ENCODE results near the gene MAP3K2.
A peak's percentile ranks its signal among the peaks of the same experiment; 100 is the strongest.
"Not testable (repeated sequence)": the region's sequence is repeated elsewhere in the genome, so short reads cannot be mapped to it uniquely, and the experiment has no call there.

The MAP3K2 gene

DNA sequence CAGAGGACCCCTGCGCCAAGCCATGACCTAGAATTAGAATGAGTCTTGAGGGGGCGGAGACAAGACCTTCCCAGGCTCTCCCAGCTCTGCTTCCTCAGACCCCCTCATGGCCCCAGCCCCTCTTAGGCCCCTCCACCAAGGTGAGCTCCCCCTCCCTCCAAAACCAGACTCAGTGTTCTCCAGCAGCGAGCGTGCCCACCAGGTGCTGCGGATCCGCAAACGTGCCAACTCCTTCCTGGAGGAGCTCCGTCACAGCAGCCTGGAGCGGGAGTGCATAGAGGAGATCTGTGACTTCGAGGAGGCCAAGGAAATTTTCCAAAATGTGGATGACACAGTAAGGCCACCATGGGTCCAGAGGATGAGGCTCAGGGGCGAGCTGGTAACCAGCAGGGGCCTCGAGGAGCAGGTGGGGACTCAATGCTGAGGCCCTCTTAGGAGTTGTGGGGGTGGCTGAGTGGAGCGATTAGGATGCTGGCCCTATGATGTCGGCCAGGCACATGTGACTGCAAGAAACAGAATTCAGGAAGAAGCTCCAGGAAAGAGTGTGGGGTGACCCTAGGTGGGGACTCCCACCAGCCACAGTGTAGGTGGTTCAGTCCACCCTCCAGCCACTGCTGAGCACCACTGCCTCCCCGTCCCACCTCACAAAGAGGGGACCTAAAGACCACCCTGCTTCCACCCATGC is 33.5 kb upstream of the MAP3K2 start:
- DNase-seq, result no peak

- DNase-seq, result no peak
Observed at GRCh38 chr2:127420039-127420864, 32.5 kb upstream of the MAP3K2 start.

- no peak for DNase-seq
Observed at GRCh38 chr2:127419448-127420038, 31.8 kb upstream of the MAP3K2 start.

DNA sequence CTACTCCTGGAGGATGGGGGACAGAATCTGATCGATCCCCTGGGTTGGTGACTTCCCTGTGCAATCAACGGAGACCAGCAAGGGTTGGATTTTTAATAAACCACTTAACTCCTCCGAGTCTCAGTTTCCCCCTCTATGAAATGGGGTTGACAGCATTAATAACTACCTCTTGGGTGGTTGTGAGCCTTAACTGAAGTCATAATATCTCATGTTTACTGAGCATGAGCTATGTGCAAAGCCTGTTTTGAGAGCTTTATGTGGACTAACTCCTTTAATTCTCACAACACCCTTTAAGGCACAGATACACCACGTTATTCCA is 31.3 kb upstream of the MAP3K2 start:
- no peak for DNase-seq

GRCh38 chr2:127418300-127419111 is 30.7 kb upstream of the MAP3K2 start, which contains the start of gene PROC:
Gene PROC, plus strand, starts transcription at chr2:127418427. Its CDS starts 1,516 bp downstream, at chr2:127419943.
- DNase-seq, result no peak

DNA sequence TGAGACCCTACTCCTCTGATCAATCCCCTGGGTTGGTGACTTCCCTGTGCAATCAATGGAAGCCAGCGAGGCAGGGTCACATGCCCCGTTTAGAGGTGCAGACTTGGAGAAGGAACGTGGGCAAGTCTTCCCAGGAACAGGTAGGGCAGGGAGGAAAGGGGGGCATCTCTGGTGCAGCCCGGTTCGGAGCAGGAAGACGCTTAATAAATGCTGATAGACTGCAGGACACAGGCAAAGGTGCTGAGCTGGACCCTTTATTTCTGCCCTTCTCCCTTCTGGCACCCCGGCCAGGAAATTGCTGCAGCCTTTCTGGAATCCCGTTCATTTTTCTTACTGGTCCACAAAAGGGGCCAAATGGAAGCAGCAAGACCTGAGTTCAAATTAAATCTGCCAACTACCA is 29.6 kb upstream of the MAP3K2 start:
- no peak for DNase-seq

GRCh38 chr2:127416506-127417001 is 28.8 kb upstream of the MAP3K2 start:
- DNase-seq, result no peak

DNA sequence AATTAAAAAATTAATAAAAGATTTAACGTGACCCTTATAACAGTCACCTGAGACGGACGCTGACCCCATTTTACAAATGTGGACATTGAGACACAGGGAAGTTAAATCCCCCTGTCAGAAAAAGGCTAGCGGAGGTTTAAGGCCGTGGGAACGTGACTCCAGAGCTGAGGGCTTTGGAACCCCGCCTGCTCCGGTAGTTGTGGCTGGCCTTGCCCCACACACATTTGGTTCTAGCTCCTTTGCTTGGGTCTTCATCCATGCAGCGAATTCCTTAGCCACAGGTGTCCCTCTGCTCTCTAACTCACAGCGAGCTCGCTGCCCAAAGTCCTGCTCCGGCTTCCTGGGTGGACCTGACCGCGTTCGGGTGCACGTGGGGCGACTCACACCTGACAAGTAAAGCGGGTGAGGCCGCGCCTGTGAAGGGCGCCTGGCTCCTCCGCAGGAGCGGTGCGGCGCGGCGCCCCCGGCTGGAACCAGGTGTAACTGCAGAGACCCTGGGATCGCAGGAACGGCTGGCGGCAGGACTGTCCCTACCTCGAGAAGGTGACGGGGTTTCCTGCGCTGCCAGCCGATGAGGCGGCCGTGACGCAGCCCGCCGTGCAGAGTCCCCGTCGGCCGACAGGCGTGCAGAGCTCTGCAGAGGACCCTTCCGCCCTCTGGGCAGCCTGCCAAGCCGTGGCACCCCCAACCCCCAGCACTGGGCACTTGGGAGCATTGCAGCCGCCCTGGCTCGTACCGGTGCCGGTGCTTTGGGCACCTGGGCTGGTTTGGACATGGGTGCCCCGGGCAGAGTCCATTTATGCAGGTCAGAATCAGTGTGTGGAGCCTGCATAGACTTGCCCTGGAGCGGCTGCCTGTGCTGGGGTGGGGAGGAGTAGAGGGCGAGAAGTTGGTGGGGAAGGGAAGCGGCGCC is 28.1 kb upstream of the MAP3K2 start:
- DNase-seq, result peak; percentile 84

GRCh38 chr2:127414638-127415592 is 27.1 kb upstream of the MAP3K2 start:
- DNase-seq, result no peak

GRCh38 chr2:127413782-127414637 is 26.2 kb upstream of the MAP3K2 start:
- DNase-seq, result no peak

GRCh38 chr2:127413200-127413599 is 25.4 kb upstream of the MAP3K2 start:
- no peak for DNase-seq

DNA sequence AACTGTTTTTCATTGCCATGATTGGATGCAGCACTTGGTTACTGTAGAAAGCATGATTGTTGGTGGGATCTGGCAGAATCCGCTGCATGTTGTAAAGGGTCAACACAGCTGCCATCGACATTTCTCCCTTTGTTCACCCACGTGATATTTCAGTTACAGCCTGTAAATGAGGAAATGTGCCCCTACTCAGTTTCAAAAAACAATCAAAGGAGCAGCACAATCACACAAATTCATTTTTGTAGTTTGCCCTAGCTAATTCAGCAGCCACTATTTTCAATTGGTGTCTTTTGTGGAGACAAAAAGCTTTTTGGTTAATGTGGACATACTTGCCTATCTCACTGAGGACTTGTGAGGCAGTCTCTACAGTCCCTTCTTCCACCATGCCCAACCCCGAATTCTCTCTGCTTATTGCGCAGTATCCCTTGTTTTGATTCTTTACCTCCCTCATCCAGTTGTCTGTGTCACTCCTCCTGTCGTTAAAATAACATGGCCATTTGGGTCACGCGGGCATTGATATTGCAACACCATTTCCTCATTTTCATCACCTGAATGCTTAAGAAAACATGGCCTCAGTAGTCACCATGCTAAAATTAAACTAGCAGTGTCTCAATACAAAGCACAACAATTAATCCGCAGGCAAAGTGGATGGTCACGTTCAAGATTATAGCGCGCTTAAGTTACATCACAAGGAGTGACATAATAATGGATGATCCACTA is 24.0 kb upstream of the MAP3K2 start:
- DNase-seq, result peak; percentile 42

- DNase-seq, result peak; percentile 41
Observed at GRCh38 chr2:127410871-127411652, 23.3 kb upstream of the MAP3K2 start.

DNA sequence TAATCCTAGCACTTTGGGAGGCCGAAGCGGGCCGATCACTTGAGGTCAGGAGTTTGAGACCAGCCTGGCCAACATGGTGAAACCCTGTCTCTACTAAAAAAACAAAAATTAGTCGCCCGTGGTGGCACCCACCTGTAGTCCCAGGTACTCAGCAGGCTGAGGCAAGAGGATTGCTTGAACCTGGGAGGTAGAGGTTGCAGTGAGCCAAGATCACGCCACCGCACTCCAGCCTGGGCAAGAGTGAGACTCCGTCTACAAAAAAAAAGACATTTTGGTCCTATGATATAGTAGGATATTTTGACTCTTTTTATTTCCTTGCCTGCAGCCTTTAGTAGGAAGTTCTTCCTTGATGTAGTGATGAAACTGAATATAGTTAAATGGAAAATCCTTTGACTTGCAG is 21.9 kb upstream of the MAP3K2 start:
- not testable (repeated sequence) for DNase-seq

- DNase-seq, result no peak
Observed at GRCh38 chr2:127408807-127409099, 21.0 kb upstream of the MAP3K2 start.

DNA sequence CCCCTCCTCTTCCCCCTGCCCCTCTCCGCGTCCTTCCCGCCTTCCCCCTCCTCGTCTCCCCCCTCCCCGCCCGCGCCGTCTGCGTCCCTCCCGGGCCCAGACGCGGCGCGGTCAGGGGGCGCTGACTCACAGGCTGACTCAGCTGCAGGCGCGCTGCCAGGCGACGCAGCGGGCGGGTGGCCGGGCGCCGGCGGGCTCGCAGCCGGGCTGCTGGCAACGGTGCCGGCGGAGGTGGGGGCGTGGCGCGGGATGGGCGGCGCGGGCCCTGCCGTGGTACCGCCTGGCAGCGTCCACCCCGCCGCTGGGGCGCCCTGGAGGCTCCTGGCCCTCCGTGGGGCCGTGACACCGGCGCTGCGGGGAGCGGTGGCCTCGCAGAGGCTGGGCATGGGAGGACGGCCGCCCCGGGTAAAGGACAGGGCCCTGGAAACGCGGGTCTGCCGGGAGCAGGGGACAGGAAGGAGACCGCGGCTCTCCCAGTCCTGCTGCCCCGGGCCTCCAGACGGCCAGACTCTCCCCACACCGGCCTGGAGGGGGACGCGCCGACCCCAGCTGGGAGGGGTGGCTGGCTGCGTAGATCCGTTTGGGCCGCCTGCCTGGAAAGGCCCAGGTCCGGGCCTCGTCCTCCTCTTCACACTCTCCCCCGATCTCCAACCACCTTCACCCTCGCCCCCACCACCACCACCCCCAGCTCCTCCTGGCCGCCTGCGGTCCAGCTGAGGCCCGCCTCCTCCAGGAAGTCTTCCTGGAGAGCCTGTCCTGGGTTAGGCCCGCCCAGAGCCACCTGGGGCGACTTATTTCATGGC is 20.4 kb upstream of the MAP3K2 start:
- DNase-seq, result peak; percentile 95

GRCh38 chr2:127407661-127408003 is 19.9 kb upstream of the MAP3K2 start:
- no peak for DNase-seq

- no peak for DNase-seq
Observed at GRCh38 chr2:127407091-127407490, 19.3 kb upstream of the MAP3K2 start.

Data from NCI-H69 (cell line).